Endothelial cell of umbilical vein (primary cell): ENCODE data around the gene TSHZ1. TPM values are rescaled to one million over a fixed set of nuclear protein-coding genes. Genes with fewer than 3 reads are reported as not detected.

ENCODE experiments used
- BruUV-seq: library from RNA; stranded (reverse); fragments of 400-500 nt; replicated peaks from 2 replicates; lab custom pipeline; 2021; lab: Mats Ljungman, UMichigan
- CTCF ChIA-PET: fragments of 300-600, 350-600 bp; sonication (Branson Sonifier 250); formaldehyde crosslinking; loops from one replicate; lab custom pipeline; 2021; ENCODE audit warnings: antibody characterized with exemption, inconsistent platforms; lab: Charles Lee
- POLR2A ChIA-PET: fragments of 300-600, 350-600 bp; sonication (Branson Sonifier 250); formaldehyde crosslinking; loops from one replicate; lab custom pipeline; 2021; ENCODE audit warnings: antibody characterized with exemption, inconsistent platforms; lab: Charles Lee
- DNase-seq: peaks from one replicate; pipeline ENCODE4 v3.0.0-alpha.2; 2011; ENCODE audit warnings: low read depth, low spot score
- FAIRE-seq: peaks from 2 replicates; lab custom pipeline; 2011; peaks lifted over from hg19 to GRCh38; lab: Jason Lieb, UNC
- H2AFZ ChIP-seq: 2 replicates; pipeline ENCODE4 v1.6.0; 2012; ENCODE audit warnings: low read depth, low read length, control low read depth, inconsistent platforms
- H3K27ac ChIP-seq: 2 replicates; pipeline ENCODE4 v1.5.1; 2011; ENCODE audit warnings: low read depth, mild to moderate bottlenecking, control low read depth, low read length, moderate library complexity; ENCODE audit not compliant: insufficient read depth
- H3K27me3 ChIP-seq, 2 experiments: 2 replicates each; pipeline versions ENCODE4 v1.6.0 to v1.6.1; 2011; ENCODE audit warnings: low read length in 2 of 2, mixed read lengths in 1 of 2; ENCODE audit not compliant: control insufficient read depth in 2 of 2, insufficient read depth in 2 of 2
- H3K36me3 ChIP-seq, 2 experiments: 2 replicates in 1 of 2; 3 replicates in 1 of 2; pipeline ENCODE4 v1.5.1; 2011; ENCODE audit warnings: low read length in 2 of 2, mild to moderate bottlenecking in 1 of 2, moderate library complexity in 1 of 2; ENCODE audit not compliant: control insufficient read depth in 2 of 2, insufficient read depth in 2 of 2; ENCODE audit errors: extremely low read depth in 1 of 2
- H3K4me1 ChIP-seq: 3 replicates; pipeline ENCODE4 v1.5.1; 2011; ENCODE audit warnings: mild to moderate bottlenecking, low read length; ENCODE audit not compliant: control insufficient read depth, insufficient read depth; ENCODE audit errors: extremely low read depth
- H3K4me2 ChIP-seq: 2 replicates; pipeline ENCODE4 v1.6.1; 2011; ENCODE audit warnings: low read length, control low read depth, mixed read lengths; ENCODE audit not compliant: insufficient read depth
- H3K4me3 ChIP-seq, 3 experiments: fragments of 200-600 bp in 1 of 3; sonication (generic), shearing (Covaris generic) in 1 of 3; replicated peaks in 1 of 3; 2 replicates each; pipeline ENCODE4 v1.5.1; 2011 to 2016; ENCODE audit warnings: control low read depth in 3 of 3, low read length in 3 of 3, mild to moderate bottlenecking in 2 of 3, inconsistent platforms in 1 of 3, low read depth in 1 of 3, moderate library complexity in 1 of 3; ENCODE audit not compliant: insufficient read depth in 1 of 3
- H3K79me2 ChIP-seq: 2 replicates; pipeline ENCODE4 v1.6.0; 2012; ENCODE audit warnings: low read length, inconsistent platforms; ENCODE audit not compliant: control insufficient read depth, insufficient read depth
- H3K9ac ChIP-seq: replicated peaks from 2 replicates; pipeline ENCODE3; 2011; ENCODE audit warnings: low read length, control low read depth; ENCODE audit not compliant: insufficient read depth; ENCODE audit errors: extremely low read depth
- H3K9me1 ChIP-seq: replicated peaks from 3 replicates; pipeline ENCODE4 v1.6.0; 2011; ENCODE audit warnings: mild to moderate bottlenecking, low read length; ENCODE audit not compliant: control insufficient read depth, insufficient read depth; ENCODE audit errors: extremely low read depth
- H3K9me3 ChIP-seq: replicated peaks from 2 replicates; pipeline ENCODE4 v1.5.1; 2012; ENCODE audit warnings: low read length, inconsistent platforms; ENCODE audit not compliant: control insufficient read depth, insufficient read depth
- H4K20me1 ChIP-seq: replicated peaks from 2 replicates; pipeline ENCODE3; 2011; ENCODE audit warnings: mild to moderate bottlenecking, low read length; ENCODE audit not compliant: control insufficient read depth, insufficient read depth; ENCODE audit errors: extremely low read depth
- EZH2 ChIP-seq: IDR thresholded peaks from 2 replicates; pipeline ENCODE4 v1.6.1; 2012; ENCODE audit warnings: borderline replicate concordance, low read depth, mild to moderate bottlenecking, moderate library complexity, low read length, inconsistent platforms; ENCODE audit not compliant: severe bottlenecking
- GATA2 ChIP-seq: IDR thresholded peaks from 2 replicates; pipeline ENCODE4 v1.7.0; 2011; ENCODE audit warnings: low read depth, mild to moderate bottlenecking, moderate library complexity, mixed read lengths, low read length; ENCODE audit not compliant: insufficient read length, insufficient read depth
- JUN ChIP-seq: IDR thresholded peaks from 2 replicates; pipeline ENCODE4 v1.6.1; 2011; ENCODE audit warnings: borderline replicate concordance, low read depth; ENCODE audit not compliant: insufficient read length, insufficient read depth
- POLR2A ChIP-seq: IDR thresholded peaks from 2 replicates; pipeline ENCODE4 v1.6.1; 2012; ENCODE audit warnings: low read depth, mild to moderate bottlenecking, control low read depth, low read length
- POLR2AphosphoS5 ChIP-seq: IDR thresholded peaks from 2 replicates; pipeline ENCODE4 v1.6.1; 2012; ENCODE audit warnings: low read depth, mild to moderate bottlenecking, control low read depth, low read length, moderate library complexity; ENCODE audit not compliant: insufficient read depth
- dilution Hi-C: fragments of 300-500 bp; cut with MboI; formaldehyde crosslinking; loops from one replicate; pipeline ENCODE4 v1.15.0; 2019; ENCODE audit warnings: low sequenced_read_pairs; ENCODE audit not compliant: extremely low pct_ligation_motif_present
- intact Hi-C: fragments of 100-400 bp; cut with micrococcal nuclease; formaldehyde crosslinking; loops from one replicate; pipeline ENCODE4 v1.10.0; 2022
- polyA plus RNA-seq, 4 experiments: library from polyadenylated mRNA; depleted of rRNA in 3 of 4; stranded (reverse) in 3 of 4; unstranded in 1 of 4; fragments of >200 nt; gene quantifications; 2 replicates each; pipeline versions ENCODE4 v1.2.1 to v1.2.3, GENCODE V29; 2011 to 2012; ENCODE audit warnings: missing spikeins in 1 of 4
- total RNA-seq: library from RNA; stranded (reverse); gene quantifications from 2 replicates; pipeline ENCODE4 v1.2.3, GENCODE V29; 2021
- TF ChIP-seq, protein P1 (sequence below): IDR thresholded peaks from 2 replicates; pipeline ENCODE4 v1.6.1; 2011; ENCODE audit not compliant: insufficient read depth, insufficient read length
- TF ChIP-seq, protein P2 (sequence below), 2 donors: IDR thresholded peaks; 1 replicate in 1 of 2; 2 replicates in 1 of 2; pipeline ENCODE4 v1.5.1; 2011; ENCODE audit warnings: low read length in 2 of 2, mild to moderate bottlenecking in 2 of 2, moderate library complexity in 2 of 2, control low read depth in 1 of 2, inconsistent platforms in 1 of 2, low read depth in 1 of 2; ENCODE audit not compliant: insufficient read depth in 1 of 2; ENCODE audit errors: extremely low read depth in 1 of 2

TSHZ1 gene
- total and polyA plus RNA-seq, 2 donors (not counting 3 experiments of a cell fraction or from before 2014, with no cell fraction given) = 4.2 to 10.2 TPM

DNA sequence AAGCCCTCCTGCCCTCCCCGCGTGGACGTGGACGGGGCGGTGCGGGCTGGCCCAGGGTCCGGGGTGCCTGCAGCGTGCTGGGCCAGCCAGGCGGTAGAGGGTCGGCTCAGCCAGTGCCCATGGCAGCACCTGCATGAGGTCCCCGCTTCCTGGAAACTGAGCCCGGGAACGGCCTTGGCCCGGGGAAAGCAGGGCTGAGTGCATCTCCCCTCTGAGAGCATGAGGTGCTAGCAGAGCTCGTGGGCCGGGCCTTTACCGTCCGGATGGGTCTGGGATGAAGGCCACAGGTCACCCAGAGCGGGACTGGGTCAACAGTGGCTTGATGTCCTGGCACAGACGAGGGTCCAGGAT lies 39.8 kb downstream of the TSHZ1 start:
- FAIRE-seq (no peak), DNase-seq (no peak)
- Histone ChIP-seq H2AFZ (no peak overlapping the region), H3K27me3 (no peaks in the 10 kb centered on the region), H3K9ac (no peak overlapping the region), H3K36me3 (no peaks in the 10 kb centered on the region), H3K4me1 (peaks cover 30% of the 10 kb centered on the region), H3K27ac (no peak overlapping the region), H3K9me3 (no peaks in the 10 kb centered on the region), H3K4me2 (no peak overlapping the region), H3K9me1 (no peaks in the 10 kb centered on the region), H3K79me2 (peaks cover 18% of the 10 kb centered on the region), H4K20me1 (no peaks in the 10 kb centered on the region), H3K4me3 (no peak overlapping the region)
- intact Hi-C loops = no loop called here
- BruUV-seq = no TSS peak
- dilution Hi-C loops = no loop called here
- CTCF ChIA-PET = interaction anchor here (0.7 to 1.7 kb wide), 2 partner anchors 14 to 229 kb away, joined by 3 to 4 read pairs; no protein-coding TSS in a partner anchor
- no peak for TF ChIP-seq POLR2A
- TF ChIP-seq, protein P1, sequence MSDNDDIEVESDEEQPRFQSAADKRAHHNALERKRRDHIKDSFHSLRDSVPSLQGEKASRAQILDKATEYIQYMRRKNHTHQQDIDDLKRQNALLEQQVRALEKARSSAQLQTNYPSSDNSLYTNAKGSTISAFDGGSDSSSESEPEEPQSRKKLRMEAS = no peak
- TF ChIP-seq GATA2 = no peak
- TF ChIP-seq, protein P2, sequence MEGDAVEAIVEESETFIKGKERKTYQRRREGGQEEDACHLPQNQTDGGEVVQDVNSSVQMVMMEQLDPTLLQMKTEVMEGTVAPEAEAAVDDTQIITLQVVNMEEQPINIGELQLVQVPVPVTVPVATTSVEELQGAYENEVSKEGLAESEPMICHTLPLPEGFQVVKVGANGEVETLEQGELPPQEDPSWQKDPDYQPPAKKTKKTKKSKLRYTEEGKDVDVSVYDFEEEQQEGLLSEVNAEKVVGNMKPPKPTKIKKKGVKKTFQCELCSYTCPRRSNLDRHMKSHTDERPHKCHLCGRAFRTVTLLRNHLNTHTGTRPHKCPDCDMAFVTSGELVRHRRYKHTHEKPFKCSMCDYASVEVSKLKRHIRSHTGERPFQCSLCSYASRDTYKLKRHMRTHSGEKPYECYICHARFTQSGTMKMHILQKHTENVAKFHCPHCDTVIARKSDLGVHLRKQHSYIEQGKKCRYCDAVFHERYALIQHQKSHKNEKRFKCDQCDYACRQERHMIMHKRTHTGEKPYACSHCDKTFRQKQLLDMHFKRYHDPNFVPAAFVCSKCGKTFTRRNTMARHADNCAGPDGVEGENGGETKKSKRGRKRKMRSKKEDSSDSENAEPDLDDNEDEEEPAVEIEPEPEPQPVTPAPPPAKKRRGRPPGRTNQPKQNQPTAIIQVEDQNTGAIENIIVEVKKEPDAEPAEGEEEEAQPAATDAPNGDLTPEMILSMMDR (IDR thresholded peaks at IDR 0.05; ENCODE audit: extremely low read depth in 1 of 2, insufficient read depth in 1 of 2, low read depth in 1 of 2, low read length in 2 of 2) = no peak
- no peak for TF ChIP-seq JUN
- TF ChIP-seq EZH2 = no peak
- no peak for TF ChIP-seq POLR2AphosphoS5
- POLR2A ChIA-PET = no interaction called here
